ENCODE results near the gene ZNG1A.
"Not testable (repeated sequence)": the region's sequence is repeated elsewhere in the genome, so short reads cannot be mapped to it uniquely, and the experiment has no call there.

- not testable (repeated sequence) for TF ChIP-seq CTCF (IDR thresholded peaks at IDR 0.05); EZH2 (IDR thresholded peaks at IDR 0.05; ENCODE audit: borderline replicate concordance, insufficient read depth, low read depth, low read length, poor library complexity, severe bottlenecking)
Observed at GRCh38 chr9:105991-106390, 72.9 kb downstream of the ZNG1A start.
